ENCODE results near the gene NFATC1.

- TF ChIP-seq CTCF (IDR thresholded peaks at IDR 0.05 in 4 of 5, conservative IDR thresholded peaks at IDR 0.05 in 1 of 5) (no peak), POLR2A (IDR thresholded peaks at IDR 0.05) (no peak)
Measured at GRCh38 chr18:79501006-79501405, 105.3 kb downstream of the NFATC1 start.
